Astrocyte of the spinal cord (primary cell): ENCODE measurements around the gene STX12.

ENCODE experiments used
- DNase-seq: peaks from one replicate; pipeline ENCODE4 v3.0.0; 2011; ENCODE audit warnings: low read depth, low spot score
- H3K4me3 ChIP-seq: 2 replicates; pipeline ENCODE4 v1.5.1; 2011; ENCODE audit warnings: low read depth, mild to moderate bottlenecking, low read length, moderate library complexity
- CTCF ChIP-seq: IDR thresholded peaks from 2 replicates; pipeline ENCODE4 v1.5.1; 2012; ENCODE audit warnings: low read depth, mild to moderate bottlenecking, low read length, inconsistent platforms
- in situ Hi-C: cut with HindIII; loops from 2 replicates; pipeline ENCODE4 v1.10.0; 2017; ENCODE audit warnings: low sequenced_read_pairs

STX12 gene

GRCh38 chr1:27772932-27773825, at the start of gene STX12:
Gene STX12 (plus strand): TSS chr1:27773219. CDS start chr1:27773308, 89 bp downstream.
- H3K4me3 ChIP-seq: peak within 1 kb of the TSS; percentile 96
- peak; percentile 100 for DNase-seq
- no peak for TF ChIP-seq CTCF
- in situ Hi-C loops: no loop called here

GRCh38 chr1:27724961-27725373, 48.1 kb upstream of the STX12 start:
- no peak for DNase-seq
- no peak for TF ChIP-seq CTCF
- peak overlapping the region; percentile 42 for H3K4me3 ChIP-seq
- in situ Hi-C loops: no loop called here

GRCh38 chr1:27725374-27726172, 47.4 kb upstream of the STX12 start, which contains the start of gene FAM76A:
Gene FAM76A (plus strand): TSS chr1:27725961. CDS start chr1:27726081, 120 bp downstream.
- H3K4me3 ChIP-seq: peak within 1 kb of the TSS; percentile 78
- peak; percentile 100 for DNase-seq
- in situ Hi-C loops: no loop called here
- peak; percentile 51 for TF ChIP-seq CTCF

- in situ Hi-C loops: no loop called here
- TF ChIP-seq CTCF: no peak
- peak overlapping the region; percentile 78 for H3K4me3 ChIP-seq
- DNase-seq: peak; percentile 39
Observed at GRCh38 chr1:27726173-27727044, 46.6 kb upstream of the STX12 start.

GRCh38 chr1:27727126-27727525, 45.9 kb upstream of the STX12 start:
- in situ Hi-C loops: no loop called here
- peak; percentile 33 for DNase-seq
- no peak for TF ChIP-seq CTCF
- H3K4me3 ChIP-seq: peak overlapping the region; percentile 78

GRCh38 chr1:27736252-27736651, 36.8 kb upstream of the STX12 start:
- DNase-seq: no peak
- TF ChIP-seq CTCF: no peak
- in situ Hi-C loops: no loop called here
- no peak overlapping the region for H3K4me3 ChIP-seq
